Upper lobe of right lung (tissue), 1 donor: ENCODE results near the gene SPAG6. TPM values are rescaled to one million over a fixed set of nuclear protein-coding genes. Genes with fewer than 3 reads are reported as not detected.
"Not testable (repeated sequence)": the region's sequence is repeated elsewhere in the genome, so short reads cannot be mapped to it uniquely, and the experiment has no call there.

Experiments used
- ATAC-seq: fragments of 200-7000 bp; cut with Tn5 transposase; one replicate; pipeline ENCODE4 v1.9.1; 2020; ENCODE audit warnings: mild to moderate bottlenecking, moderate library complexity
- DNase-seq: peaks from one replicate; pipeline ENCODE4 v3.0.0-alpha.2; 2020
- H3K27ac ChIP-seq: fragments of 200-600 bp; one replicate; pipeline ENCODE4 v1.8.0; 2022
- H3K27me3 ChIP-seq: fragments of 200-600 bp; one replicate; pipeline ENCODE4 v1.8.0; 2022; ENCODE audit warnings: mild to moderate bottlenecking
- H3K36me3 ChIP-seq: fragments of 200-600 bp; one replicate; pipeline ENCODE4 v1.8.0; 2022
- H3K4me1 ChIP-seq: fragments of 200-600 bp; one replicate; pipeline ENCODE4 v1.8.0; 2022
- H3K4me3 ChIP-seq: fragments of 200-600 bp; one replicate; pipeline ENCODE4 v1.8.0; 2022; ENCODE audit warnings: mild to moderate bottlenecking
- H3K9me3 ChIP-seq: fragments of 200-600 bp; one replicate; pipeline ENCODE4 v1.8.0; 2022
- CTCF ChIP-seq: fragments of 200-600 bp; IDR thresholded peaks from one replicate; pipeline ENCODE4 v1.8.0; 2022; ENCODE audit warnings: antibody characterized with exemption
- intact Hi-C: fragments of 100-400 bp; cut with DNase I; formaldehyde crosslinking; loops from one replicate; pipeline ENCODE4 v1.11.0; 2022
- total RNA-seq: library from RNA; stranded (reverse); fragmentation: NEBNext Ultra II Directional; extraction: Animal tissue kit (Norgen Biotek cat#: 25700); gene quantifications from one replicate; pipeline ENCODE4 v1.2.1, GENCODE V29; 2021
- donor health status: DM: no; HTN: yes; CAD: no; lungs with severe emphysema.

Gene SPAG6
- total RNA-seq, 1 donor from 2014 or later: not detected

GRCh38 chr10:22389856-22390589, 44.7 kb downstream of the SPAG6 start:
- intact Hi-C loops: no loop called here
- DNase-seq: no peak
- TF ChIP-seq CTCF: no peak
- Histone ChIP-seq H3K27me3 (no peaks in the 10 kb centered on the region), H3K36me3 (no peaks in the 10 kb centered on the region), H3K9me3 (no peaks in the 10 kb centered on the region), H3K27ac (no peak overlapping the region), H3K4me3 (no peak overlapping the region), H3K4me1 (no peaks in the 10 kb centered on the region)
- no peak for ATAC-seq

- DNase-seq: no peak
- Histone ChIP-seq H3K36me3 (no peaks in the 10 kb centered on the region), H3K27me3 (no peaks in the 10 kb centered on the region), H3K4me3 (no peak overlapping the region), H3K27ac (no peak overlapping the region), H3K4me1 (no peaks in the 10 kb centered on the region), H3K9me3 (no peaks in the 10 kb centered on the region)
- no peak for TF ChIP-seq CTCF
- no peak for ATAC-seq
- intact Hi-C loops: no loop called here
Observed at GRCh38 chr10:22391600-22391999, 46.3 kb downstream of the SPAG6 start.

- H3K27ac ChIP-seq, intact Hi-C loops, H3K4me1 ChIP-seq, ATAC-seq, H3K9me3 ChIP-seq, H3K4me3 ChIP-seq, DNase-seq, H3K27me3 ChIP-seq, H3K36me3 ChIP-seq: not testable (repeated sequence)
Observed at GRCh38 chr10:22396195-22396594, 50.9 kb downstream of the SPAG6 start.

GRCh38 chr10:22406916-22407315, 61.6 kb downstream of the SPAG6 start:
- intact Hi-C loops, DNase-seq, H3K27ac ChIP-seq, H3K36me3 ChIP-seq, H3K9me3 ChIP-seq, H3K4me3 ChIP-seq, H3K4me1 ChIP-seq, H3K27me3 ChIP-seq, ATAC-seq: not testable (repeated sequence)

GRCh38 chr10:22410394-22410793, 65.1 kb downstream of the SPAG6 start:
- no peak for DNase-seq

GRCh38 chr10:22410846-22411245, 65.5 kb downstream of the SPAG6 start:
- no peaks in the 10 kb centered on the region for H3K4me1 ChIP-seq
- DNase-seq (no peak), ATAC-seq (no peak)
- H3K36me3 ChIP-seq: no peaks in the 10 kb centered on the region
- H3K9me3 ChIP-seq: no peaks in the 10 kb centered on the region
- no peak overlapping the region for H3K27ac ChIP-seq
- intact Hi-C loops: no loop called here
- no peak for TF ChIP-seq CTCF
- no peaks in the 10 kb centered on the region for H3K27me3 ChIP-seq
- no peak overlapping the region for H3K4me3 ChIP-seq

More at GRCh38 chr10:22410394-22410793, 65.1 kb downstream of the SPAG6 start:
- Histone ChIP-seq H3K36me3 (no peaks in the 10 kb centered on the region), H3K9me3 (no peaks in the 10 kb centered on the region), H3K27ac (no peak overlapping the region), H3K4me3 (no peak overlapping the region), H3K27me3 (no peaks in the 10 kb centered on the region), H3K4me1 (no peaks in the 10 kb centered on the region)
- intact Hi-C loops: no loop called here
- TF ChIP-seq CTCF: no peak
- ATAC-seq: no peak

- Histone ChIP-seq H3K4me1 (no peaks in the 10 kb centered on the region), H3K27me3 (no peaks in the 10 kb centered on the region), H3K9me3 (no peaks in the 10 kb centered on the region), H3K4me3 (no peak overlapping the region), H3K36me3 (no peaks in the 10 kb centered on the region), H3K27ac (no peak overlapping the region)
- intact Hi-C loops: no loop called here
- no peak for TF ChIP-seq CTCF
- DNase-seq (no peak), ATAC-seq (no peak)
Observed at GRCh38 chr10:22414146-22414545, 68.8 kb downstream of the SPAG6 start.
